ENCODE data around the gene SYNE1.
"Not testable (repeated sequence)": the region's sequence is repeated elsewhere in the genome, so short reads cannot be mapped to it uniquely, and the experiment has no call there.

SYNE1 gene

GRCh38 chr6:152076242-152076641 lies 560.9 kb downstream of the SYNE1 start:
- not testable (repeated sequence) for H3K9me3 ChIP-seq (ENCODE audit: control insufficient read depth in 2 of 2, low read length in 2 of 2); H3K36me3 ChIP-seq (ENCODE audit: control insufficient read depth in 2 of 2, insufficient read depth in 2 of 2, low read length in 2 of 2); H3K27me3 ChIP-seq (ENCODE audit: control insufficient read depth in 2 of 2, insufficient read depth in 2 of 2, low read length in 2 of 2); H3K4me3 ChIP-seq (ENCODE audit: low read length in 2 of 2); H3K4me1 ChIP-seq (ENCODE audit: control insufficient read depth in 2 of 2, insufficient read depth in 2 of 2, low read length in 2 of 2); H3K9ac ChIP-seq (ENCODE audit: low read depth in 1 of 2, low read length in 2 of 2); H3K27ac ChIP-seq (ENCODE audit: low read depth in 2 of 2, low read length in 2 of 2)

GRCh38 chr6:152071843-152072242 lies 565.3 kb downstream of the SYNE1 start:
- no peak overlapping the region for H3K4me3 ChIP-seq (ENCODE audit: low read length in 2 of 2)
- no peaks in the 10 kb centered on the region for H3K4me1 ChIP-seq (ENCODE audit: control insufficient read depth in 2 of 2, insufficient read depth in 2 of 2, low read length in 2 of 2)
- H3K36me3 ChIP-seq (ENCODE audit: control insufficient read depth in 2 of 2, insufficient read depth in 2 of 2, low read length in 2 of 2) = no peaks in the 10 kb centered on the region
- H3K9me3 ChIP-seq (ENCODE audit: control insufficient read depth in 2 of 2, low read length in 2 of 2) = no peaks in the 10 kb centered on the region
- no peaks in the 10 kb centered on the region for H3K27me3 ChIP-seq (ENCODE audit: control insufficient read depth in 2 of 2, insufficient read depth in 2 of 2, low read length in 2 of 2)
- H3K9ac ChIP-seq (ENCODE audit: low read depth in 1 of 2, low read length in 2 of 2) = no peak overlapping the region
- H3K27ac ChIP-seq (ENCODE audit: low read depth in 2 of 2, low read length in 2 of 2) = no peak overlapping the region
